Smooth muscle cell (in vitro differentiated cells): ENCODE results near the gene ASL. TPM values are rescaled to one million over a fixed set of nuclear protein-coding genes. Genes with fewer than 3 reads are reported as not detected.
"Not testable (repeated sequence)": the region's sequence is repeated elsewhere in the genome, so short reads cannot be mapped to it uniquely, and the experiment has no call there.

Experiments
- DNase-seq: peaks from one replicate; lab custom pipeline; 2025; ENCODE audit not compliant: unreplicated experiment; lab: John Stamatoyannopoulos, UW
- H2AFZ ChIP-seq: fragments of 200-600 bp; sonication (generic); 2 replicates; pipeline ENCODE4 v1.6.0; 2016; ENCODE audit warnings: antibody characterized with exemption, low read depth, mild to moderate bottlenecking
- H3F3A ChIP-seq: fragments of 200-600 bp; sonication (generic); 2 replicates; pipeline ENCODE4 v1.6.0; 2017; ENCODE audit warnings: antibody characterized with exemption, low read depth
- H3K27ac ChIP-seq: fragments of 200-600 bp; sonication (generic); 2 replicates; pipeline ENCODE4 v1.5.1; 2016; ENCODE audit warnings: low read depth, mild to moderate bottlenecking
- H3K27me3 ChIP-seq: fragments of 200-600 bp; sonication (generic); 2 replicates; pipeline ENCODE4 v1.6.1; 2016; ENCODE audit warnings: low read depth, mild to moderate bottlenecking
- H3K36me3 ChIP-seq: fragments of 200-600 bp; sonication (generic); 2 replicates; pipeline ENCODE4 v1.5.1; 2016; ENCODE audit warnings: low read depth
- H3K4me1 ChIP-seq: fragments of 200-600 bp; sonication (generic); 2 replicates; pipeline ENCODE4 v1.5.1; 2016; ENCODE audit warnings: low read depth
- H3K4me2 ChIP-seq: fragments of 200-600 bp; sonication (generic); 2 replicates; pipeline ENCODE4 v1.6.0; 2016; ENCODE audit warnings: mild to moderate bottlenecking
- H3K4me3 ChIP-seq: fragments of 200-600 bp; sonication (generic); 2 replicates; pipeline ENCODE4 v1.5.1; 2016; ENCODE audit warnings: mild to moderate bottlenecking
- H3K79me2 ChIP-seq: fragments of 200-600 bp; sonication (generic); 2 replicates; pipeline ENCODE4 v1.6.0; 2016; ENCODE audit warnings: low read depth, mild to moderate bottlenecking
- H3K9ac ChIP-seq: fragments of 200-600 bp; sonication (generic); 2 replicates; pipeline ENCODE4 v1.6.0; 2016; ENCODE audit warnings: low read depth
- H3K9me3 ChIP-seq: fragments of 200-600 bp; sonication (generic); replicated peaks from 2 replicates; pipeline ENCODE4 v1.5.1; 2016; ENCODE audit warnings: low read depth
- H4K20me1 ChIP-seq: fragments of 200-600 bp; sonication (generic); 2 replicates; pipeline ENCODE4 v1.6.0; 2016; ENCODE audit warnings: low read depth
- WGBS: methylation state at CpG from one replicate; pipeline ENCODE4 v1.1.7; 2016; ENCODE audit warnings: low lambda C conversion rate; 5-methylcytosine and 5-hydroxymethylcytosine counted together
- polyA plus RNA-seq: library from polyadenylated mRNA; unstranded; fragments of >200 nt; fragmentation: Nextera tagmentation; extraction: Ambion mirVana; gene quantifications from 2 replicates; pipeline ENCODE4 v1.2.1, GENCODE V29; 2016
- total RNA-seq: library from RNA; depleted of rRNA; stranded (reverse); fragments of >200 nt; gene quantifications from 2 replicates; pipeline ENCODE4 v1.2.3, GENCODE V29; 2014
- TF ChIP-seq, protein P1 (sequence below): fragments of 200-600 bp; sonication (generic); IDR thresholded peaks from 2 replicates; pipeline ENCODE4 v1.5.1; 2017; ENCODE audit warnings: borderline replicate concordance, mild to moderate bottlenecking, antibody characterized with exemption; ENCODE audit not compliant: insufficient read depth, poor library complexity, severe bottlenecking

Gene ASL
- total and polyA plus RNA-seq, 2 experiments from 2014 or later = 12.4 to 26.1 TPM

- no peak overlapping the region for H3K27ac ChIP-seq
- H3K79me2 ChIP-seq = no peaks in the 10 kb centered on the region
- peak overlapping the region; percentile 88 for H2AFZ ChIP-seq
- no peaks in the 10 kb centered on the region for H3K36me3 ChIP-seq
- peak overlapping the region; percentile 88 for H3K4me2 ChIP-seq
- 20% methylated on average over 48 of the region's 49 CpGs for WGBS
- TF ChIP-seq, protein P1, sequence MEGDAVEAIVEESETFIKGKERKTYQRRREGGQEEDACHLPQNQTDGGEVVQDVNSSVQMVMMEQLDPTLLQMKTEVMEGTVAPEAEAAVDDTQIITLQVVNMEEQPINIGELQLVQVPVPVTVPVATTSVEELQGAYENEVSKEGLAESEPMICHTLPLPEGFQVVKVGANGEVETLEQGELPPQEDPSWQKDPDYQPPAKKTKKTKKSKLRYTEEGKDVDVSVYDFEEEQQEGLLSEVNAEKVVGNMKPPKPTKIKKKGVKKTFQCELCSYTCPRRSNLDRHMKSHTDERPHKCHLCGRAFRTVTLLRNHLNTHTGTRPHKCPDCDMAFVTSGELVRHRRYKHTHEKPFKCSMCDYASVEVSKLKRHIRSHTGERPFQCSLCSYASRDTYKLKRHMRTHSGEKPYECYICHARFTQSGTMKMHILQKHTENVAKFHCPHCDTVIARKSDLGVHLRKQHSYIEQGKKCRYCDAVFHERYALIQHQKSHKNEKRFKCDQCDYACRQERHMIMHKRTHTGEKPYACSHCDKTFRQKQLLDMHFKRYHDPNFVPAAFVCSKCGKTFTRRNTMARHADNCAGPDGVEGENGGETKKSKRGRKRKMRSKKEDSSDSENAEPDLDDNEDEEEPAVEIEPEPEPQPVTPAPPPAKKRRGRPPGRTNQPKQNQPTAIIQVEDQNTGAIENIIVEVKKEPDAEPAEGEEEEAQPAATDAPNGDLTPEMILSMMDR = no peak
- H3F3A ChIP-seq = no peaks in the 10 kb centered on the region
- H3K27me3 ChIP-seq = no peaks in the 10 kb centered on the region
- H4K20me1 ChIP-seq = no peaks in the 10 kb centered on the region
- no peaks in the 10 kb centered on the region for H3K9me3 ChIP-seq
- H3K9ac ChIP-seq = peak overlapping the region; percentile 22
- no peaks in the 10 kb centered on the region for H3K4me1 ChIP-seq
- DNase-seq = peak; percentile 11
- H3K4me3 ChIP-seq = peak overlapping the region; percentile 51
Observed at GRCh38 chr7:66043681-66044497, 31.7 kb upstream of the ASL start.

DNA sequence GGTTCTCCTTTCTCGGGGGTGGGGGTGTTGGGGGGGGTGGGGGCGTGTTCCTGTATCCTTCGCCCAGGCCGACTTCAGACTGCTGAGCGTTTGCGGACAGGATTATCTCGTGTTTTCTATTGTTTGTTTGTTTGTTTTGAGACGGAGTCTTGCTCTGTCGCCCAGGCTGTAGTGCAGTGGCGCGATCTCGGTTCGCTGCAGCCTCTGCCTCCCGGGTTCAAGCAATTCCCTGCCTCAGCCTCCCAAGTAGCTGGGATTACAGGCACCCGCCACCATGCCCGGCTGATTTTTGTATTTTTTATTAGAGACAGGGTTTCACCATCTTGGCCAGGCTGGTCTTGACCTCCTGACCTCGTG, 31.1 kb upstream of the ASL start:
- not testable (repeated sequence) for H3K79me2 ChIP-seq, H3F3A ChIP-seq, H3K27ac ChIP-seq, H3K4me1 ChIP-seq, H3K9ac ChIP-seq, H3K27me3 ChIP-seq, H4K20me1 ChIP-seq, H3K9me3 ChIP-seq, H3K36me3 ChIP-seq, DNase-seq
- Histone ChIP-seq H2AFZ (peak overlapping the region; percentile 88), H3K4me3 (peak overlapping the region; percentile 51), H3K4me2 (peak overlapping the region; percentile 88)
- WGBS = 26% methylated on average over 17 of the region's 17 CpGs

DNA sequence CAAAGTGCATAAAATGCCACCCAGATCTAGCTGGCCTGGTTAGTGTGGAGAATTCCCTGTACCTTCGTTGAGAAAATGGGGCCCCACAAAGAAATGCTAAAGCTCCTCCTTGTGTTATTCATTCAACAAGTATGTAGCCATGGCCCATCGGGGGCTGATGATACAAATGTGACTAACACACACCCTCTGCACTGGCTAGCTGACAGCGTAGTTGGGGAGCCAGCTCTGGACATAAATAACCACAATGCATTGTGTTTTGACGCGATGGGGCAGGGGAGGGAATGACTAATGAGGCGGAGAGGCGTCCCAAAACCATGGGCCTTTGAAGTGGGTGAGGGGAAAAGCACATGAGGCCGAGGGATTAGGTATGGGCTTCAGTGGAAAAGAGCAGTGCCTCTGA, 28.2 kb upstream of the ASL start:
- TF ChIP-seq, protein P1 = no peak
- Histone ChIP-seq H3K9me3 (no peaks in the 10 kb centered on the region), H3K27me3 (no peaks in the 10 kb centered on the region), H3K4me2 (peak overlapping the region; percentile 17), H3K9ac (no peak overlapping the region), H3K27ac (peak overlapping the region; percentile 31), H3F3A (peaks cover 3% of the 10 kb centered on the region), H3K79me2 (no peaks in the 10 kb centered on the region), H3K36me3 (no peaks in the 10 kb centered on the region), H4K20me1 (no peaks in the 10 kb centered on the region), H2AFZ (no peak overlapping the region), H3K4me3 (no peak overlapping the region), H3K4me1 (no peaks in the 10 kb centered on the region)
- no peak for DNase-seq
- 12% methylated on average over 8 of the region's 8 CpGs for WGBS

DNA sequence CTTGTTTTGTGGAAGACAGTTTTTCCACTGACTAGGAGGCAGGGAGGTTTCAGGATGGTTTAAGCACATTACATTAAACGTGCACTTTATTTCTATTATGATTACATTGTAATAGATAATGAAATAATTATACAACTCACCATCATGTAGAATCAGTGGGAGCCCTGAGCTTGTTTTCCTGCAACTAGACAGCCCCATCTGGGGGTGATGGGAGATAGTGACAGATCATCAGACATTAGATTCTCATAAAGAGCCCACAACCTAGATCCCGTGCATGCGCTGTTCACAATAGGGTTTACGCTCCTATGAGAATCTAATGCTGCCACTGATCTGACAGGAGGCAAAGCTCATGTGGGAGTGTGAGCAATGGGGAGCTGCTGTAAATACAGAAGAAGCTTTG, 25.7 kb upstream of the ASL start:
- H3K79me2 ChIP-seq, H3K27me3 ChIP-seq, H3K4me3 ChIP-seq, H4K20me1 ChIP-seq, H3K4me1 ChIP-seq, H3K9ac ChIP-seq, H2AFZ ChIP-seq, H3F3A ChIP-seq, H3K27ac ChIP-seq, H3K4me2 ChIP-seq, H3K9me3 ChIP-seq, H3K36me3 ChIP-seq, DNase-seq: not testable (repeated sequence)
- 71% methylated on average over 4 of the region's 4 CpGs for WGBS
